ENCODE data around the gene REPIN1. TPM values are rescaled to one million over a fixed set of nuclear protein-coding genes. Genes with fewer than 3 reads are reported as not detected.

The REPIN1 gene
- total and polyA plus RNA-seq, 9 of the 15 experiments (the other 6 are each of a cell fraction or from before 2014, with no cell fraction given): 8.1 to 283 (median 94.3) TPM

- TF ChIP-seq, protein P1, sequence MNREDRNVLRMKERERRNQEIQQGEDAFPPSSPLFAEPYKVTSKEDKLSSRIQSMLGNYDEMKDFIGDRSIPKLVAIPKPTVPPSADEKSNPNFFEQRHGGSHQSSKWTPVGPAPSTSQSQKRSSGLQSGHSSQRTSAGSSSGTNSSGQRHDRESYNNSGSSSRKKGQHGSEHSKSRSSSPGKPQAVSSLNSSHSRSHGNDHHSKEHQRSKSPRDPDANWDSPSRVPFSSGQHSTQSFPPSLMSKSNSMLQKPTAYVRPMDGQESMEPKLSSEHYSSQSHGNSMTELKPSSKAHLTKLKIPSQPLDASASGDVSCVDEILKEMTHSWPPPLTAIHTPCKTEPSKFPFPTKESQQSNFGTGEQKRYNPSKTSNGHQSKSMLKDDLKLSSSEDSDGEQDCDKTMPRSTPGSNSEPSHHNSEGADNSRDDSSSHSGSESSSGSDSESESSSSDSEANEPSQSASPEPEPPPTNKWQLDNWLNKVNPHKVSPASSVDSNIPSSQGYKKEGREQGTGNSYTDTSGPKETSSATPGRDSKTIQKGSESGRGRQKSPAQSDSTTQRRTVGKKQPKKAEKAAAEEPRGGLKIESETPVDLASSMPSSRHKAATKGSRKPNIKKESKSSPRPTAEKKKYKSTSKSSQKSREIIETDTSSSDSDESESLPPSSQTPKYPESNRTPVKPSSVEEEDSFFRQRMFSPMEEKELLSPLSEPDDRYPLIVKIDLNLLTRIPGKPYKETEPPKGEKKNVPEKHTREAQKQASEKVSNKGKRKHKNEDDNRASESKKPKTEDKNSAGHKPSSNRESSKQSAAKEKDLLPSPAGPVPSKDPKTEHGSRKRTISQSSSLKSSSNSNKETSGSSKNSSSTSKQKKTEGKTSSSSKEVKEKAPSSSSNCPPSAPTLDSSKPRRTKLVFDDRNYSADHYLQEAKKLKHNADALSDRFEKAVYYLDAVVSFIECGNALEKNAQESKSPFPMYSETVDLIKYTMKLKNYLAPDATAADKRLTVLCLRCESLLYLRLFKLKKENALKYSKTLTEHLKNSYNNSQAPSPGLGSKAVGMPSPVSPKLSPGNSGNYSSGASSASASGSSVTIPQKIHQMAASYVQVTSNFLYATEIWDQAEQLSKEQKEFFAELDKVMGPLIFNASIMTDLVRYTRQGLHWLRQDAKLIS (CRISPR knock-in tag; IDR thresholded peaks at IDR 0.05): peak; percentile 98
- peak; percentile 99; the same call in 1 of the 2 replicates for TF ChIP-seq KAT7 (CRISPR knock-in tag; IDR thresholded peaks at IDR 0.05; ENCODE audit: borderline replicate concordance)
- peak; percentile 51; the same call in 1 of the 2 replicates for TF ChIP-seq HSF4 (CRISPR knock-in tag; IDR thresholded peaks at IDR 0.05; ENCODE audit: borderline replicate concordance)
- TF ChIP-seq, protein P2, sequence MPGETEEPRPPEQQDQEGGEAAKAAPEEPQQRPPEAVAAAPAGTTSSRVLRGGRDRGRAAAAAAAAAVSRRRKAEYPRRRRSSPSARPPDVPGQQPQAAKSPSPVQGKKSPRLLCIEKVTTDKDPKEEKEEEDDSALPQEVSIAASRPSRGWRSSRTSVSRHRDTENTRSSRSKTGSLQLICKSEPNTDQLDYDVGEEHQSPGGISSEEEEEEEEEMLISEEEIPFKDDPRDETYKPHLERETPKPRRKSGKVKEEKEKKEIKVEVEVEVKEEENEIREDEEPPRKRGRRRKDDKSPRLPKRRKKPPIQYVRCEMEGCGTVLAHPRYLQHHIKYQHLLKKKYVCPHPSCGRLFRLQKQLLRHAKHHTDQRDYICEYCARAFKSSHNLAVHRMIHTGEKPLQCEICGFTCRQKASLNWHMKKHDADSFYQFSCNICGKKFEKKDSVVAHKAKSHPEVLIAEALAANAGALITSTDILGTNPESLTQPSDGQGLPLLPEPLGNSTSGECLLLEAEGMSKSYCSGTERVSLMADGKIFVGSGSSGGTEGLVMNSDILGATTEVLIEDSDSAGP (CRISPR knock-in tag; IDR thresholded peaks at IDR 0.05): peak; percentile 70; the same call in 1 of the 2 replicates
- peak; percentile 77; the same call in 1 of the 2 replicates for TF ChIP-seq NFXL1 (CRISPR knock-in tag; IDR thresholded peaks at IDR 0.05)
- TF ChIP-seq TFAP4 (CRISPR knock-in tag; IDR thresholded peaks at IDR 0.05; ENCODE audit: borderline replicate concordance): peak; percentile 78
- TF ChIP-seq SOX6 (IDR thresholded peaks at IDR 0.05): peak; percentile 82
- peak; percentile 95; the same call in 1 of the 2 replicates for TF ChIP-seq NR2F6 (CRISPR knock-in tag; IDR thresholded peaks at IDR 0.05)
- TF ChIP-seq NR3C1 (CRISPR knock-in tag; IDR thresholded peaks at IDR 0.05): no peak
- TF ChIP-seq, protein P3, sequence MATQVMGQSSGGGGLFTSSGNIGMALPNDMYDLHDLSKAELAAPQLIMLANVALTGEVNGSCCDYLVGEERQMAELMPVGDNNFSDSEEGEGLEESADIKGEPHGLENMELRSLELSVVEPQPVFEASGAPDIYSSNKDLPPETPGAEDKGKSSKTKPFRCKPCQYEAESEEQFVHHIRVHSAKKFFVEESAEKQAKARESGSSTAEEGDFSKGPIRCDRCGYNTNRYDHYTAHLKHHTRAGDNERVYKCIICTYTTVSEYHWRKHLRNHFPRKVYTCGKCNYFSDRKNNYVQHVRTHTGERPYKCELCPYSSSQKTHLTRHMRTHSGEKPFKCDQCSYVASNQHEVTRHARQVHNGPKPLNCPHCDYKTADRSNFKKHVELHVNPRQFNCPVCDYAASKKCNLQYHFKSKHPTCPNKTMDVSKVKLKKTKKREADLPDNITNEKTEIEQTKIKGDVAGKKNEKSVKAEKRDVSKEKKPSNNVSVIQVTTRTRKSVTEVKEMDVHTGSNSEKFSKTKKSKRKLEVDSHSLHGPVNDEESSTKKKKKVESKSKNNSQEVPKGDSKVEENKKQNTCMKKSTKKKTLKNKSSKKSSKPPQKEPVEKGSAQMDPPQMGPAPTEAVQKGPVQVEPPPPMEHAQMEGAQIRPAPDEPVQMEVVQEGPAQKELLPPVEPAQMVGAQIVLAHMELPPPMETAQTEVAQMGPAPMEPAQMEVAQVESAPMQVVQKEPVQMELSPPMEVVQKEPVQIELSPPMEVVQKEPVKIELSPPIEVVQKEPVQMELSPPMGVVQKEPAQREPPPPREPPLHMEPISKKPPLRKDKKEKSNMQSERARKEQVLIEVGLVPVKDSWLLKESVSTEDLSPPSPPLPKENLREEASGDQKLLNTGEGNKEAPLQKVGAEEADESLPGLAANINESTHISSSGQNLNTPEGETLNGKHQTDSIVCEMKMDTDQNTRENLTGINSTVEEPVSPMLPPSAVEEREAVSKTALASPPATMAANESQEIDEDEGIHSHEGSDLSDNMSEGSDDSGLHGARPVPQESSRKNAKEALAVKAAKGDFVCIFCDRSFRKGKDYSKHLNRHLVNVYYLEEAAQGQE (IDR thresholded peaks at IDR 0.05; ENCODE audit: borderline replicate concordance): peak; percentile 94
- TF ChIP-seq, protein P3 (CRISPR knock-in tag; IDR thresholded peaks at IDR 0.05; ENCODE audit: low read depth): peak; percentile 75
- peak; percentile 67; the same call in 1 of the 2 replicates for TF ChIP-seq MEF2D (tag; conservative IDR thresholded peaks at IDR 0.05; ENCODE audit: low read depth)
These were observed 45.6 kb upstream of the REPIN1 start, which contains the start of the genes ACTR3C and LRRC61 (continued) for GRCh38 chr7:150322833-150323681.

All from K562 (cell line).